ENCODE measurements around the gene HTR3C.
"Not testable (repeated sequence)": the region's sequence is repeated elsewhere in the genome, so short reads cannot be mapped to it uniquely, and the experiment has no call there.

Gene HTR3C

DNA sequence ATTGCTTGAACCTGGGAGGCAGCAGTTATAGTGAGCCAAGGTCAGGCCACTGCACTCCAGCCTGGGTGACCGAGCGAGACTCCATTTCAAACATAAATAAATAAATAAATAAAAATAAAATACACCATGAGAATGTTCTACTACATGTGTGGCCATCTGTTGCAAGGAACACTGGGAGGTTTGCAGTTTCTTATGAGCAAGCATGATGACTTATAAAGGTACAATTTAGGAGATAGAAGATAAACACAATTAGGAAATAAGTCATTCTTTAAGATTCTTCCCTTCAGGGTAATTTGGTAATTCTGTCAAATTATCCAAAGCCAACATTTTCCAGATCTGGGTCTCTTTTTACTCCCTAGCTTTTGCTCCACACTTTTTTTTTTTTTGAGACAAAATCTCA is 13.4 kb downstream of the HTR3C start:
- DNase-seq (ENCODE audit: low read depth): no peak
- H3K4me3 ChIP-seq (ENCODE audit: low read depth, low read length): no peak overlapping the region
- no peak for TF ChIP-seq MYC (IDR thresholded peaks at IDR 0.05; ENCODE audit: low read depth, low read length)
- no peak for TF ChIP-seq MAX (IDR thresholded peaks at IDR 0.05; ENCODE audit: low read depth, low read length)
- TF ChIP-seq POLR2A (IDR thresholded peaks at IDR 0.05; ENCODE audit: extremely low read depth, insufficient read length): no peak
- TF ChIP-seq CTCF (IDR thresholded peaks at IDR 0.05; ENCODE audit: low read depth, low read length): no peak

DNA sequence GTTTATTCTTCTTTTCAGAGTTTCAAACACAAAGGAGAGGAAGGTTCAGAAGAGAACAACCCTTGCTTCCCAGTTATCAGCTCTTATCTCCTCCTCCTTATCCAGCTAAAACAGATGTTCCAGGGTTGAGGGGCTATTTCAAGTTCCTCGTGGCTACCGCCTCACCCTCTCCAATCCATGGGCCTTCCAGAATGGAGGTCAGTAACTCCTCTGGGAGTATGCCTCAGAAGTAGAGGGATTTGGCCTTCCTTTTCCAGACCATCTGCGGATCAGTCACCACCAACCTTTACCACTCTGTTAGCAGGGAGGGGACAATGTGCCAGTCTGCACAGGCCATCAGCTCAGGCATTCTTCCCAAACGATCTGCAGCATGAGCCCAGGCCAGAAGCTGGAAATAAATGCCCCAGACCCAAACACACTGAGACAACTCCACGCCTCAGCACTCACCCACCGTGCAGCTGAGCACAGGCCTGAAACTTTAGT is 14.8 kb downstream of the HTR3C start:
- DNase-seq (ENCODE audit: low read depth): no peak
- H3K4me3 ChIP-seq (ENCODE audit: low read depth, low read length): no peak overlapping the region
- TF ChIP-seq MAX (IDR thresholded peaks at IDR 0.05; ENCODE audit: low read depth, low read length): no peak
- TF ChIP-seq POLR2A (IDR thresholded peaks at IDR 0.05; ENCODE audit: extremely low read depth, insufficient read length): no peak
- no peak for TF ChIP-seq MYC (IDR thresholded peaks at IDR 0.05; ENCODE audit: low read depth, low read length)
- no peak for TF ChIP-seq CTCF (IDR thresholded peaks at IDR 0.05; ENCODE audit: low read depth, low read length)

GRCh38 chr3:184068344-184068743 is 15.5 kb downstream of the HTR3C start:
- TF ChIP-seq MYC (IDR thresholded peaks at IDR 0.05; ENCODE audit: low read depth, low read length): no peak
- TF ChIP-seq MAX (IDR thresholded peaks at IDR 0.05; ENCODE audit: low read depth, low read length): no peak
- TF ChIP-seq CTCF (IDR thresholded peaks at IDR 0.05; ENCODE audit: low read depth, low read length): no peak
- no peak for TF ChIP-seq POLR2A (IDR thresholded peaks at IDR 0.05; ENCODE audit: extremely low read depth, insufficient read length)
- no peak for DNase-seq (ENCODE audit: low read depth)
- H3K4me3 ChIP-seq (ENCODE audit: low read depth, low read length): no peak overlapping the region

GRCh38 chr3:184071142-184071541 is 18.3 kb downstream of the HTR3C start:
- DNase-seq (ENCODE audit: low read depth); H3K4me3 ChIP-seq (ENCODE audit: low read depth, low read length): not testable (repeated sequence)

GRCh38 chr3:184073621-184074020 is 20.8 kb downstream of the HTR3C start:
- no peak for DNase-seq (ENCODE audit: low read depth)
- TF ChIP-seq MYC (IDR thresholded peaks at IDR 0.05; ENCODE audit: low read depth, low read length): no peak
- TF ChIP-seq MAX (IDR thresholded peaks at IDR 0.05; ENCODE audit: low read depth, low read length): no peak
- TF ChIP-seq POLR2A (IDR thresholded peaks at IDR 0.05; ENCODE audit: extremely low read depth, insufficient read length): no peak
- TF ChIP-seq CTCF (IDR thresholded peaks at IDR 0.05; ENCODE audit: low read depth, low read length): no peak
- no peak overlapping the region for H3K4me3 ChIP-seq (ENCODE audit: low read depth, low read length)

GRCh38 chr3:184075901-184076300 is 23.1 kb downstream of the HTR3C start:
- no peak overlapping the region for H3K4me3 ChIP-seq (ENCODE audit: low read depth, low read length)
- TF ChIP-seq MAX (IDR thresholded peaks at IDR 0.05; ENCODE audit: low read depth, low read length) (no peak), POLR2A (IDR thresholded peaks at IDR 0.05; ENCODE audit: extremely low read depth, insufficient read length) (no peak), MYC (IDR thresholded peaks at IDR 0.05; ENCODE audit: low read depth, low read length) (no peak), CTCF (IDR thresholded peaks at IDR 0.05; ENCODE audit: low read depth, low read length) (no peak)
- DNase-seq (ENCODE audit: low read depth): no peak

Data from NB4 (cell line).